Fibroblast of the aortic adventitia (primary cell): ENCODE measurements around the gene CARD10. TPM values are rescaled to one million over a fixed set of nuclear protein-coding genes. Genes with fewer than 3 reads are reported as not detected.
A peak's percentile ranks its signal among the peaks of the same experiment; 100 is the strongest.

Experiments used
- DNase-seq: peaks from one replicate; pipeline ENCODE4 v3.0.0-alpha.2; 2010; ENCODE audit warnings: low read depth
- H3K4me3 ChIP-seq: 2 replicates; pipeline ENCODE4 v1.5.1; 2011; ENCODE audit warnings: low read depth, mild to moderate bottlenecking, control low read depth, low read length, moderate library complexity
- CTCF ChIP-seq: IDR thresholded peaks from 2 replicates; pipeline ENCODE4 v1.5.1; 2011; ENCODE audit warnings: mild to moderate bottlenecking, low read length, control low read depth, inconsistent platforms; ENCODE audit not compliant: insufficient read depth
- total RNA-seq: library from RNA; depleted of rRNA; stranded (reverse); fragments of >200 nt; gene quantifications from 2 replicates; pipeline ENCODE4 v1.2.3, GENCODE V29; 2012; ENCODE audit warnings: low replicate concordance

The CARD10 gene, protein sequence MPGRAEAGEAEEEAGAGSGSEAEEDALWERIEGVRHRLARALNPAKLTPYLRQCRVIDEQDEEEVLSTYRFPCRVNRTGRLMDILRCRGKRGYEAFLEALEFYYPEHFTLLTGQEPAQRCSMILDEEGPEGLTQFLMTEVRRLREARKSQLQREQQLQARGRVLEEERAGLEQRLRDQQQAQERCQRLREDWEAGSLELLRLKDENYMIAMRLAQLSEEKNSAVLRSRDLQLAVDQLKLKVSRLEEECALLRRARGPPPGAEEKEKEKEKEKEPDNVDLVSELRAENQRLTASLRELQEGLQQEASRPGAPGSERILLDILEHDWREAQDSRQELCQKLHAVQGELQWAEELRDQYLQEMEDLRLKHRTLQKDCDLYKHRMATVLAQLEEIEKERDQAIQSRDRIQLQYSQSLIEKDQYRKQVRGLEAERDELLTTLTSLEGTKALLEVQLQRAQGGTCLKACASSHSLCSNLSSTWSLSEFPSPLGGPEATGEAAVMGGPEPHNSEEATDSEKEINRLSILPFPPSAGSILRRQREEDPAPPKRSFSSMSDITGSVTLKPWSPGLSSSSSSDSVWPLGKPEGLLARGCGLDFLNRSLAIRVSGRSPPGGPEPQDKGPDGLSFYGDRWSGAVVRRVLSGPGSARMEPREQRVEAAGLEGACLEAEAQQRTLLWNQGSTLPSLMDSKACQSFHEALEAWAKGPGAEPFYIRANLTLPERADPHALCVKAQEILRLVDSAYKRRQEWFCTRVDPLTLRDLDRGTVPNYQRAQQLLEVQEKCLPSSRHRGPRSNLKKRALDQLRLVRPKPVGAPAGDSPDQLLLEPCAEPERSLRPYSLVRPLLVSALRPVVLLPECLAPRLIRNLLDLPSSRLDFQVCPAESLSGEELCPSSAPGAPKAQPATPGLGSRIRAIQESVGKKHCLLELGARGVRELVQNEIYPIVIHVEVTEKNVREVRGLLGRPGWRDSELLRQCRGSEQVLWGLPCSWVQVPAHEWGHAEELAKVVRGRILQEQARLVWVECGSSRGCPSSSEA
- 5.8 and 13.1 TPM in 2 replicates for total RNA-seq

- peak within 1 kb of the TSS; percentile 71 for H3K4me3 ChIP-seq
- DNase-seq, result no peak
- no peak for TF ChIP-seq CTCF
These were observed at the start of gene CARD10 for GRCh38 chr22:37519268-37520195. CARD10 (minus strand) TSS chr22:37519415; CDS start chr22:37519200, 215 bp downstream.

DNA sequence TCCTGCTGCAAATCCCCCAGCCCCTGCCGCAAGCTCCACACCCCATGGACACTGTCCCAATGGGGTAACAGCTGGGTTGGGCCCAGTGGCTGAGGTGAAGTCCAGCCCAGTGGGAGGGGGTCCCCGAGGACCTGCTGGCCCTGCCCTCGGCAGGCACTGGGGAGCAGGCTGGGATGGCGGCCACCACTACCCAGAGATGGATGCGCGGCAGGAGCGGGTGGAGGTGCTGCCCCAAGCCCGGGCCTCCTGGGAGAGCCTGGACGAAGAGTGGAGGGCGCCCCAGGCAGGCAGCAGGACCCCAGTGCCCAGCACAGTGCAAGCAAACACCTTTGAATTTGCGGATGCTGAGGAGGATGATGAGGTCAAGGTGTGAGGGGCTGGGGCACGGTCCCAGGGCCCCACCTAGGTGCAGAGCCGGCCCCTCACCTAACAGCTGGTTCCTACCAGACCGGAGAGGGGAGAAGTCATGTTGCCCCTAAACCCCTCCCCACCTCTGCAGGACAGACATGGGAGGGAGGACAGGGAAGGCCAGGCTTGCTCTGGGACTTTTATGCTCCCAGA, 49.3 kb upstream of the CARD10 start:
- DNase-seq, result no peak
- H3K4me3 ChIP-seq, result no peak overlapping the region
- TF ChIP-seq CTCF, result no peak

- no peak for DNase-seq
- H3K4me3 ChIP-seq, result no peak overlapping the region
- no peak for TF ChIP-seq CTCF
These were observed 48.8 kb upstream of the CARD10 start for GRCh38 chr22:37568012-37568411.

DNA sequence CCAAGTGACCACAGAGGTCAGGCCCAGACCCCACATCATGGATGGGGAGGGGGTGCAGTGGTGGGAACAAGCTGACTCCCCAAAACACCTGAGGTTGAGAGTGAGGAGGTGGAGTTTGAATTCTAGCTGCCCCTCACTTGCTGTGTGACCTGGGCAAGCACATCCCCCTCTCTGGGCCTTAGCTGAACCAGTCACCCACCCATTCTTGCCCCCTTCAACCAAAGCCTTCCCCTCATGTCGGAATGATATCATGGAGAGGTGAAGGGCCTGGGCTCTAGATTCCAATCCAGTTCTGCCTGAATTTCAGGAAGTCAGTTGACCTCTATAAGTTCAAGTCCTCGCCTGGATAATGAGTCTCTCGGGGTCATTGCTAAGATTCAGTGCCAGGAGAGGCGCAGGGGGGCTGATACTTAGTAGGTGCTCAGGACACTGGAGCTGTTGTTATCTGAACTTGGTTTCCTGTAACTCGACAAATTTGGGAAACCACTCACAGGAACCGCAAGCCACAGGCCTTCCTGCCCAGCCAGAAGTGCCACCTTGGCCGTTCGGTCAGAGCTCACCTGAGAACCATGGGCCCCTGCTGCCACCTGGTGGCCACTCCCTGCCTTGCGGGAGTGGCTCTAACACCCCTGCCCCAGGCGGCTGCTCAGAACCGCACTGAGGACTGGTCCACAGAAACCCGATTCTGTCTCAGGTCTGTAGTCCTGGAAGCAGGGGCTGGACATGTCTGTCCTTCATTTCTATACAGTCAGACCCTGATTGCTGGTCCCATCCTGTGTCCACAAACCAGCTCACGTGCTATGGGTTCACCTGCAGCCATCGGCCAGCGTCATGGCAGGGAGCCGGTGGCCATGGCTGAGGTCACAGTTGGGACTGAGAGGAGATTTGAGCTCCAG, 47.9 kb upstream of the CARD10 start:
- H3K4me3 ChIP-seq, result no peak overlapping the region
- TF ChIP-seq CTCF, result peak; percentile 88
- DNase-seq, result peak; percentile 59

- no peak overlapping the region for H3K4me3 ChIP-seq
- no peak for TF ChIP-seq CTCF
- no peak for DNase-seq
These were observed 47.2 kb upstream of the CARD10 start for GRCh38 chr22:37566329-37566837.
